Subcutaneous abdominal adipose tissue (tissue), 5 donors: ENCODE data around the gene TALDO1.

Experiments used
- H3K27ac ChIP-seq: one replicate; pipeline ENCODE4 v1.7.0; 2013; ENCODE audit warnings: low read depth, mild to moderate bottlenecking, inconsistent platforms, low read length, moderate library complexity
- H3K27me3 ChIP-seq, 5 donors: one replicate each; pipeline ENCODE4 v1.7.0; 2013; ENCODE audit warnings: low read length in 5 of 5, inconsistent platforms in 1 of 5; ENCODE audit not compliant: control insufficient read depth in 5 of 5, insufficient read depth in 4 of 5
- H3K36me3 ChIP-seq, 5 donors: one replicate each; pipeline ENCODE4 v1.7.0; 2013; ENCODE audit warnings: low read length in 5 of 5; ENCODE audit not compliant: control insufficient read depth in 5 of 5, insufficient read depth in 5 of 5
- H3K4me1 ChIP-seq, 5 donors: one replicate each; pipeline ENCODE4 v1.7.0; 2013; ENCODE audit warnings: low read length in 5 of 5, mild to moderate bottlenecking in 3 of 5, moderate library complexity in 1 of 5; ENCODE audit not compliant: control insufficient read depth in 5 of 5, insufficient read depth in 5 of 5
- H3K4me3 ChIP-seq, 5 donors: one replicate each; pipeline ENCODE4 v1.7.0; 2013; ENCODE audit warnings: low read length in 5 of 5, low read depth in 1 of 5
- H3K9ac ChIP-seq, 5 donors: one replicate each; pipeline ENCODE4 v1.7.0; 2013; ENCODE audit warnings: low read length in 5 of 5, mild to moderate bottlenecking in 4 of 5, moderate library complexity in 3 of 5
- H3K9me3 ChIP-seq, 5 donors: one replicate each; pipeline ENCODE4 v1.7.0; 2013; ENCODE audit warnings: low read length in 5 of 5; ENCODE audit not compliant: control insufficient read depth in 5 of 5
- donor health status: healthy.
- donor health status: healthy.
- donor health status: healthy.
- donor health status: healthy.
- donor health status: healthy.

The TALDO1 gene

DNA sequence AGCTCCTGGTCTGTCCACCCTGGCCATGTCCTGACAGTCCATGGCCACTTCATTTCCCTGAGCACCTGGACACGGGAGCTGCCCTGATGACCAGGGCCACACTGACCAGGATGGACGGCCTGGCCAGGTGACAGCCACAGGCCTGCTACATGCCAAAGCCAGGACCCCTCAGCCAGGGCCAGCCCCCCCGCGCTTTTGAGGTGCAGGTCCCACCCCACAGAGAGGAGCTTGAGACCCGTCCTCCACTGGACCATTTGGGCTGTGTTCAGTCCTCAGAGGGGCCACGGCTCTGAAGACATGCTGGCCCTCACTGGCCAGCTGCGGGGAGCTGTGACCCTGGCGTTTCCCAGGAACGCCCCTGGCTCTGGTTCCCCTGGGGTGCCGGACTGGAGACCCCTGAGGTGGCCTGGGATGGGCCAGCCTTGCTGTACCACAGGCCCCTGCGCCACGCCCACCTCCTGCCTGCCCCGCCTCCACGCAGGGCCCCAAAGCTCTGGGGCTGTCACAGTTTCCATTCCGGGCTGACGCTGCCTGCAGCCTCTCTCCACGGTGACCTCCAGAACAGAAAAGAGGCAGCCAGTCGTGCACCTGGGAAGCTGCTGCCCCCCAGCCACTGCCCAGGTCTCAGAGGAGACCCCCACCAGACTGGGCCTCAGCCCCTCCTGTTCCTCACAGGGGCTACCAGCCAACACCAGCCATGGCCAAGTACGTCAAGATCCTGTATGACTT lies 23.1 kb upstream of the TALDO1 start:
- H3K36me3 ChIP-seq = no peaks in the 10 kb centered on the region
- H3K4me1 ChIP-seq = peaks cover 0 to 38% (median 33%) of the 10 kb centered on the region in 5 donors
- H3K27me3 ChIP-seq = peaks cover 0 to 44% (median 29%) of the 10 kb centered on the region in 5 donors
- H3K9ac ChIP-seq = no peak overlapping the region
- no peaks in the 10 kb centered on the region for H3K9me3 ChIP-seq
- H3K4me3 ChIP-seq = no peak overlapping the region
- no peak overlapping the region for H3K27ac ChIP-seq

DNA sequence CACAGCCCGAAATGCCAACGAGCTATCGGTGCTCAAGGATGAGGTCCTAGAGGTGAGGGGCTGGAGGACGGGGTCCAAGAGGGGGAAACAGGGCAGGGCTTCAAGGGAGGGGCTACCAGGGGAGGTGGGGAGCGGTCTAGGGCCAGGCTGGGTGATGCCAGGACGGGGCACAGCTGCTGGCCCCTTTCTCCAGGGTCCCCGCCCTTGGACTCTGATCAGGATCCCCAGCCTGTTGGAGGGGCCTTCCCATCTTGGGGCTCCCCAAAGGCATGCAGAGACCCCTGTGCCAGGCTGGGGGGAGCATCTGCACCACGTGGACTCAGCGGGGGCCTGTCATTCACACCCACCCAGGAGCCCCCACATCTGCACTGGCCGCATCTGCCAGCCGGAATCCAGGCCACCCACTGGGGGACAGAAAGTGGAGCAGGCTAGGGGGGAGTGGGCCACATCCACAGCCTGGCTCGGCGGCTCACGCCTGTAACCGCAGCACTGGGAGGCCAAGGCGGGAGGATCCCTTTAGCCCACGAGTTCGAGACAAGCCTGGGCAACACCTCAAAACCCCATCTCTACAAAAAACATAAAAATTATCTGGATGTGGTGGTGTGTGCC lies 22.4 kb upstream of the TALDO1 start:
- Histone ChIP-seq H3K9ac (no peak overlapping the region), H3K9me3 (no peaks in the 10 kb centered on the region), H3K4me1 (peaks cover 0 to 38% (median 34%) of the 10 kb centered on the region in 5 donors), H3K4me3 (no peak overlapping the region), H3K27me3 (peaks cover 0 to 39% (median 25%) of the 10 kb centered on the region in 5 donors), H3K36me3 (no peaks in the 10 kb centered on the region), H3K27ac (no peak overlapping the region)

DNA sequence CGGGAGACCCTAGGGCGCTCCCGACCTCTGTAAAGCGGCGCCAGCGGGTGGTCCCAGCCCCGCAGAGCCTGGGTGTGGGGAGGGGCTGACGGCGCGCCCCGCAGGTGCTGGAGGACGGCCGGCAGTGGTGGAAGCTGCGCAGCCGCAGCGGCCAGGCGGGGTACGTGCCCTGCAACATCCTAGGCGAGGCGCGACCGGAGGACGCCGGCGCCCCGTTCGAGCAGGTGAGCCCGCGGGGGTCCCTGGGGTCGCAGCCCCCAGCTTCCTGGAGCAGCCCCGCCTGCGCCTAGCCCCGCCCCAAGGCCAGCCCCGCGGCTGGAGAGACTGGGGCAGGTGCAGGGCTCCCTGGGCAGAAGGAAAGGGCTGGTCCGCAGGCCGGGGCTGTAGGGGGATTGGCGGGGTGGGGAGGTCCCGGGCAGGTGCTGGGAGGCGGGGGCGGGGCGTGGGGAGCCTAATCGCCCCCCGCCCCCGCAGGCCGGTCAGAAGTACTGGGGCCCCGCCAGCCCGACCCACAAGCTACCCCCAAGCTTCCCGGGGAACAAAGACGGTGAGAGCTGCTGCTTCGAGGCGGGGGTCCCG lies 21.6 kb upstream of the TALDO1 start:
- Histone ChIP-seq H3K27me3 (peaks cover 0 to 31% (median 22%) of the 10 kb centered on the region in 5 donors), H3K9me3 (no peaks in the 10 kb centered on the region), H3K9ac (no peak overlapping the region), H3K36me3 (no peaks in the 10 kb centered on the region), H3K4me3 (no peak overlapping the region), H3K27ac (no peak overlapping the region), H3K4me1 (peaks cover 0 to 38% (median 34%) of the 10 kb centered on the region in 5 donors)

DNA sequence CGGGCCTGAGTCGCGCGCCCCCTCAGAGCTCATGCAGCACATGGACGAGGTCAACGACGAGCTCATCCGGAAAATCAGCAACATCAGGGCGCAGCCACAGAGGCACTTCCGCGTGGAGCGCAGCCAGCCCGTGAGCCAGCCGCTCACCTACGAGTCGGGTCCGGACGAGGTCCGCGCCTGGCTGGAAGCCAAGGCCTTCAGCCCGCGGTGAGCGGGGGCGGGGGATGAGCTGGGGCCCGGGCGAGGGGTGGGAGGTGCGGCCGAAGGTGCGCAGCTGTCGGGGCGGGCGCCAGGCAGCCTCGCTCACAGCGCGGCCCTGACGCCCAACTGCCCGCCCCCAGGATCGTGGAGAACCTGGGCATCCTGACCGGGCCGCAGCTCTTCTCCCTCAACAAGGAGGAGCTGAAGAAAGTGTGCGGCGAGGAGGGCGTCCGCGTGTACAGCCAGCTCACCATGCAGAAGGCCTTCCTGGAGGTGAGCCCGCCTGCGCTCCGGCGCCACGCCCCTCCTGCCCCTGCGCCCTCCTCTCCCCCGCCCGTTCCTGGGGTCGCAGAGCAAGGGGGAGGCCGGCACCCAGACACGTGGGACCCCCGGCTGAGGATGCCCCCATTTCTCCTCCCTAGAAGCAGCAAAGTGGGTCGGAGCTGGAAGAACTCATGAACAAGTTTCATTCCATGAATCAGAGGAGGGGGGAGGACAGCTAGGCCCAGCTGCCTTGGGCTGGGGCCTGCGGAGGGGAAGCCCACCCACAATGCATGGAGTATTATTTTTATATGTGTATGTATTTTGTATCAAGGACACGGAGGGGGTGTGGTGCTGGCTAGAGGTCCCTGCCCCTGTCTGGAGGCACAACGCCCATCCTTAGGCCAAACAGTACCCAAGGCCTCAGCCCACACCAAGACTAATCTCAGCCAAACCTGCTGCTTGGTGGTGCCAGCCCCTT lies 20.7 kb upstream of the TALDO1 start:
- peak overlapping the region; percentile 89 for H3K27ac ChIP-seq
- peaks cover 0 to 34% (median 30%) of the 10 kb centered on the region in 5 donors for H3K4me1 ChIP-seq
- H3K4me3 ChIP-seq = peak overlapping the region in 1 of 5 donors; percentile 22
- peak overlapping the region in 2 of 5 donors; percentile 40 to 63 for H3K9ac ChIP-seq
- peaks cover 0 to 25% (median 16%) of the 10 kb centered on the region in 5 donors for H3K27me3 ChIP-seq
- H3K36me3 ChIP-seq = no peaks in the 10 kb centered on the region
- H3K9me3 ChIP-seq = no peaks in the 10 kb centered on the region

DNA sequence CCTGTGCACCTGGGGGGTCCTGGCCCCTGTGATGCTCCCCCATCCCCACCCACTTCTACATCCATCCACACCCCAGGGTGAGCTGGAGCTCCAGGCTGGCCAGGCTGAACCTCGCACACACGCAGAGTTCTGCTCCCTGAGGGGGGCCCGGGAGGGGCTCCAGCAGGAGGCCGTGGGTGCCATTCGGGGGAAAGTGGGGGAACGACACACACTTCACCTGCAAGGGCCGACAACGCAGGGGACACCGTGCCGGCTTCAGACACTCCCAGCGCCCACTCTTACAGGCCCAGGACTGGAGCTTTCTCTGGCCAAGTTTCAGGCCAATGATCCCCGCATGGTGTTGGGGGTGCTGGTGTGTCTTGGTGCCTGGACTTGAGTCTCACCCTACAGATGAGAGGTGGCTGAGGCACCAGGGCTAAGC lies 20.0 kb upstream of the TALDO1 start:
- peak overlapping the region in 4 of 5 donors; percentile 21 to 63 (median 32) for H3K9ac ChIP-seq
- no peaks in the 10 kb centered on the region for H3K36me3 ChIP-seq
- no peak overlapping the region for H3K4me3 ChIP-seq
- H3K27ac ChIP-seq = peak overlapping the region; percentile 89
- no peaks in the 10 kb centered on the region for H3K9me3 ChIP-seq
- H3K27me3 ChIP-seq = peaks cover 0 to 20% (median 8%) of the 10 kb centered on the region in 5 donors
- H3K4me1 ChIP-seq = peaks cover 0 to 32% (median 30%) of the 10 kb centered on the region in 5 donors

DNA sequence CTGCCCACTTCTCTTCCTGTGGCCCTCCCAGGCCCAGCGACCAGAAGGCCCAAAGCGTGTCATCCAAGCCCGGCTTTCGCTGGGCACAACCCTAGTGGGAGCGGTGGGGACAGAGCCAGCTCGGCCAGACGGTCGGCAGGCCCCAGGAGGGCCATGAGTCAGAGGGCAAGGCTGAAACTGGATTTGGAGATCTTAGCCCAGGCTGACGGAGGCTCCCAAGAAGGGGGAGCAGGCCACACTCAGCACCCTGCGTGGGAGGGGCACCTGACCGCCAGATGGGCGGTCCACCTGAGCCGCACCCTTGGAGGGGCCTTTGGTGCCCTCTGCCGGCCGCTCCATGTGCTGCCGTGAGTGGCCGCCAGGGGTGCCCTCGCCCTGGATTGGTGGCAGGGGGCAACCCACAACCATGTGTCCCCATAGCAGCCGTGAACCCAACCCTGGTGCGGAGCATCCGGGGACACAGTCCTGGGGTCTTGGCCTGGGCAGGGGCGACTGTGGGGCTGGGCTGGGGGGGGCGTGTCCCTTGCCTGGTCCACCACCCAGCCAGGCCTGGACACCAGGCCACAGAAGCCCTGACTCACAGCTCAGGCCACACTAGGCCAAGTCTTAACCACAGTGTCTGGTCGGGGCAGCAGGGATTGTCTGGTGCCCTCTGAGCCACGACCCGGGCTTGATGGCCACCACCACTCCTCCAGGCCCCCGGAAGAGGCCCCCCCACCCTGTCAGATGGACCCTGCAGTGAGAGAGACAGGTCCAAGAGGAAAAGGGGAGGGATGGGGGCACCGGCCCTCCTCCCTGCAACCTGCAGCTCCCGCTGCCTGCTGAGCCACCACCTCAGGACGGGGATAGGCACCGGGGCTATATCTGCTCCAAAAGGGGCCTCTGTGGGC lies 19.2 kb upstream of the TALDO1 start:
- Histone ChIP-seq H3K27ac (peak overlapping the region; percentile 89), H3K9ac (peak overlapping the region in 3 of 5 donors; percentile 21 to 66 (median 63)), H3K9me3 (no peaks in the 10 kb centered on the region), H3K4me3 (no peak overlapping the region), H3K4me1 (peaks cover 0 to 30% (median 29%) of the 10 kb centered on the region in 5 donors), H3K36me3 (no peaks in the 10 kb centered on the region), H3K27me3 (peaks cover 0 to 16% (median 7%) of the 10 kb centered on the region in 5 donors)

DNA sequence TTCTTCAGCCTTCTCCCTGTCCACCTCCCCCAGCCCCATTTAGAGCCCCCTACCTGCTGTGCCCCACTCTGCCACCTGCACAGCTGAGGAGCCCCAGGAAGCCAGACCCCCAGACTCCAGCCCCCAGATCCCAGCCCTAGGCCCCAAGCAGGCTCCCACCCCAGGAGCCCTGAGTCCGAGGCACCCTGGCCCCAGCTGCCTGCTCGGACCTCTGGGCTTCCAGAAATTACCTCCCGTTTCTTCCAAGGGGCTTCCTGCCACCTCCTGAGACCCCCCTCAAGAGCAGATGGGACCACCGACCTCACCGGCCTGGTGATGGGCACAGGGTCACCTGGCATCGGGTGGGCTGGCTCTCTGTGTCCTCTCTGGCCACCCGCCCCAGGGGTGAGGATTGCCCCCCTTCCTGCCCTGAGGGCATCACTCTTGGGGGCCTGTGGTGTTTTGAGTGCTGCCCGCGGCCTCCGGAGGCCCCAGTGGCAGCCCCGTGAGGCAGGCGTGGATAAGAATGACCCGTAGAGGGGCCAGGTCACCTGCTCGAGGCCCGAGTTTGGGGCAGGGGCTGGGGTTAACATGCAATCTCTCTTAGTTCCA lies 18.3 kb upstream of the TALDO1 start:
- no peaks in the 10 kb centered on the region for H3K36me3 ChIP-seq
- H3K4me3 ChIP-seq = no peak overlapping the region
- H3K4me1 ChIP-seq = peaks cover 0 to 30% (median 27%) of the 10 kb centered on the region in 5 donors
- no peaks in the 10 kb centered on the region for H3K9me3 ChIP-seq
- peak overlapping the region in 1 of 5 donors; percentile 47 for H3K9ac ChIP-seq
- peak overlapping the region; percentile 89 for H3K27ac ChIP-seq
- H3K27me3 ChIP-seq = peaks cover 0 to 14% (median 11%) of the 10 kb centered on the region in 5 donors

DNA sequence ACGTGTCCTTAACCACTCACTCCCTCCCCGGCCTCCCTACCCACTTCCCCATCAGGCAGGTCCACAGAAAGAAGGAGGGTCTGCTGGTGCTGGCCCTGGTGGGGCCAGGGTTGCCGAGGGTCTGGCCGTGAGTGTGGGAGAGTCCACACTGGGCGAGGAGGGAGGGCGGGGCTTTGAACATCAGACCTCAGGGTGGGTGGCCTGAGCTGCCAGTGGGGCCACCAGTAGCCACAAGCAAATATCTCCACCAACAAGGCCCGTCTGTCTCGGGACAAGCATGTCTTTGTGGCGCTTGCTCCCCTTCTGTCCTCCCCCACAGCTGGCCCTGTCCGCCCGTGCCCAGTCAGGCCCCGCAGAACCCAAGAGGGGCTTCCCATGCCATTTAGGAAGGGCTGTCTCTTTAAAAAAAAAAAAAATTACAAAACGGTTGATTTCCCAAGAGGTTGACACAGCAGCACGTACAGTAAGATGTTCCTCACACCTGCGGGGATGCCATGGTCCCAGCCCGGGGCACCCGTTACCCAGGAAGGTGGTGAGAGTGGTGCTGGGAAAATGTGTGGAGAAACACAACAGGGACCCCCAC lies 17.7 kb upstream of the TALDO1 start:
- Histone ChIP-seq H3K4me1 (peaks cover 0 to 30% (median 27%) of the 10 kb centered on the region in 5 donors), H3K4me3 (no peak overlapping the region), H3K9ac (peak overlapping the region in 1 of 5 donors; percentile 47), H3K27me3 (peaks cover 0 to 12% (median 10%) of the 10 kb centered on the region in 5 donors), H3K36me3 (no peaks in the 10 kb centered on the region), H3K9me3 (no peaks in the 10 kb centered on the region), H3K27ac (no peak overlapping the region)
